ENCODE data around the gene ZDHHC12.

GRCh38 chr9:128687453-128687852, 36.5 kb downstream of the ZDHHC12 start:
- TF ChIP-seq CTCF (IDR thresholded peaks at IDR 0.05) (no peak), ZFX (IDR thresholded peaks at IDR 0.05; ENCODE audit: borderline replicate concordance) (no peak)

Data from 22Rv1 (cell line).